ENCODE results near the gene ZNF789.
"Not testable (repeated sequence)": the region's sequence is repeated elsewhere in the genome, so short reads cannot be mapped to it uniquely, and the experiment has no call there.

ZNF789 gene

DNA sequence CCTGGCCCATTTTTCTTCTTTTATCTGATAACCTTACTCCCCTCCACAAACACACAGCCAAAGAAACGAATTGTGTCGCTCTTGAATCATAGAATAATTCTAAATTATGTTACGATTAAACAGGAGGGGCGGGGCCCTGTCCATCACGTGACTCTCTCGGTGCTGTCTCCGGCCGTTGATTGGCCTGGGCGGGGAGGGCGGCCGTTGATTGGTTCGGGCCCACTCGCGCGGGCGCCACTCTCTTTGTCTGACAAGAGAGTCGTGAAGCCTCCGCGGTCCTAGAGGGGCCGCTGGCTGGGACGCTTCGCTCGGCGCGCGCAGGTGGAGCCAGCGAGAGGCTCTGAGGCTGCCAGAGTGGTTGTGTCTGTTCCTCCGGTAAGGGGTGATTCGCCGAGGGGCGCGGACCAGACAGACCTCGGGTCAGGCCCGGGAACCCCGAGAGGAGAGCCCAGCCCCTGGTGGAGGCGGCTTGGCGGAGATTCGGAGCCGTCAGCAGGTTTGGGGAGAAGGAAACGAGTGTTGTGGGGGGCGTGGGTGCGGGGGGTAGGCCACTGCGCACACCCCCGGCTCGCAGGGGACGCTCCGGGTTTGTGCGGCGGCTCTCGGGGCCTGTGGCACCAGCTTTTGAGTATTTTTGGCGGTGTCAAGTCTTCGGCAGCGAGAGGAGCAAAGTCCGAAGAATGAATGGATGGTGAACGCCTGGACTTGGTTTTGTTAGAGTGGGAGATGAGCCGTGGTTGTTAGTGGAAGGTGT lies at the start of gene ZNF789:
Gene ZNF789, plus strand, starts transcription at position 330 of the 754 bp plus-strand sequence. CDS start 3,567 bp downstream, outside the sequence.
- peak; percentile 99 for DNase-seq

DNA sequence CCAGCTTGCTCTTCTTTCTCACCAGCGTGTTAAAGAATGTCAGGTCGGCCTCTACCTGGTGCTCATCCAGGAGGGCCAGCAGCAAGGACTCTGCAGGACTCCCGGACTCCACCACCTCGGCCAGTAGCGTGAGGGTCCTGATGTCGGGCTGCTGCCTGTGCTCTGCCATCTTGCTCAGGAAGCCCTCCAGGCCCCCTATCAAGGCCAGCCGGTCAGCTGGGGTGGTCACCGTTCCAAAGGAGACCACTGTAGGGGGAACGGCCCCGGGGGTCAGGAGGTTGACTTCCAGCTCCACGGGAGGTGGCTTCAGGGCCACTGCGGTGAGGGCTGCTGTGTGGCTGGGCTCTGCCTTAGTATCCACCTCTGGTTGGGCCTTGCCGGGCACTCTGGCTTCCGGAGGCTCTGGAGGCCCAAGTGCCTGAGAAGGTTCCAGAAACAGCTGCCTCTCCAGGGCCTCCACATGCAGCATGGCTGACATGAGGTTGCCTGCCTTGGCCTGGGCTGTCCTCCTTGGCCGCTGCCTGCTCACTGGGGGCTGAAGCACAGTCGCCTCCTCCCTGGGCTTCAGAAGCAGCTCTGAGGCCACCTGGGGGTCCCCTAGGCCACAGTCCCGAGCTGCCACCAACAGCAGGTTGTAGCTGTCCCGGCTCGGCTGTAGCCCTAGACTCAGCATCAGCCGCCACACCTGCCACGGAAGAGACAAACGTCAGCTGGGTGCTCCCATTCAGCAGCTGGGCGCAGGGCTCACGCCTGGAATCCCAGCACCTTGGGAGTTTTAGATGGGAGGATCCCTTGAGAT lies 47.6 kb upstream of the ZNF789 start:
- no peak for DNase-seq

GRCh38 chr7:99428972-99429566 lies 43.6 kb upstream of the ZNF789 start:
- no peak for DNase-seq

DNA sequence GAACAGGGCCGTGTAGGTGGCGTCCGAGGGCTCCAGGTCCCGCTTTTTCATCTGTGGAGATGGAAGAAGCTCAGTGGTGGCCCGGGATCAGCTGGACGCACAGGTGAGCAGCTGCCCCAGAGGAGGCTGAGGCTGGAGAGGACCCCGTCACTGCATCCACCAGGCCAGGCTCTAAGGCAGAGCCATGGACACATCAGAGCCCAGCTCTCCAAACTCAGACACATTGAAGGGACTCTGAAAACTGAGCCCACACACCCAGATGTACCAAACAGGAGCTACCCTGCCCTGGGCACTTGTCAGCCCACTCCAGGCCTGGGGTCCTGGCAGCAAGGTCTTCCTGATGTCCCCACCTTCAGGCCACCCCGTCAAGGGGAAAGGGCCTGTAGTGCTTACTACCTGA lies 42.9 kb upstream of the ZNF789 start:
- DNase-seq, result no peak

DNA sequence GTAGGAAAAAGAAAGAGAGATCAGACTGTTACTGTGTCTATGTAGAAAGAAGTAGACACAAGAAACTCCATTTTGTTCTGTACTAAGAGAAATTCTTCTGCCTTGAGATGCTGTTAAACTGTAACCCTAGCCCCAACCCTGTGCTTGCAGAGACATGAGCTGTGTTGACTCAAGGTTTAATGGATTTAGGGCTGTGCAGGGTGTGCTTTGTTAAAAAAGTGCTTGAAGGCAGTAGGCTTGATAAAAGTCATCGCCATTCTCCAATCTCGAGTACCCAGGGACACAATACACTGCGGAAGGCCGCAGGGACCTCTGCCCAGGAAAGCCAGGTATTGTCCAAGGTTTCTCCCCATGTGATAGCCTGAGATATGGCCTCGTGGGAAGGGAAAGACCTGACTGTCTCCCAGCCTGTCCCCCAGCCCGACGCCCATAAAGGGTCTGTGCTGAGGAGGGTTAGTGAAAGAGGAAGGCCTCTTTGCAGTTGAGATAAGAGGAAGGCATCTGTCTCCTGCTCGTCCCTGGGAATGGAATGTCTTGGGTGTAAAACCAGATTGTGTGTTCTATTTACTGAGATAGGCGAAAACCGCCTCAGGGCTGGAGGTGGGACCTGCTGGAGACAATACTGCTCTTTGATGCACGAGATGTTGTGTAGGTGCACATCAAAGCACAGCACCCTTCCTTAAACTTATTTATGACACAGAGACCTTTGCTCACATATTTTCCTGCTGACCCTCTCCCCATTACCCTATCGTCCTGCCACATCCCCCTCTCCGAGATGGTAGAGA lies 40.7 kb upstream of the ZNF789 start:
- DNase-seq, result not testable (repeated sequence)

GRCh38 chr7:99433158-99433557 lies 39.5 kb upstream of the ZNF789 start:
- no peak for DNase-seq

GRCh38 chr7:99437946-99438572 lies 34.6 kb upstream of the ZNF789 start:
- DNase-seq, result peak; percentile 27

GRCh38 chr7:99438573-99439480 lies 33.9 kb upstream of the ZNF789 start, which contains the start of the genes CPSF4 and PTCD1:
Gene CPSF4 (plus strand): TSS chr7:99438943. CDS start chr7:99439083, 140 bp downstream.
Gene PTCD1 (minus strand): TSS chr7:99438798. CDS start chr7:99435242, 3,556 bp downstream.
- DNase-seq, result peak; percentile 98

DNA sequence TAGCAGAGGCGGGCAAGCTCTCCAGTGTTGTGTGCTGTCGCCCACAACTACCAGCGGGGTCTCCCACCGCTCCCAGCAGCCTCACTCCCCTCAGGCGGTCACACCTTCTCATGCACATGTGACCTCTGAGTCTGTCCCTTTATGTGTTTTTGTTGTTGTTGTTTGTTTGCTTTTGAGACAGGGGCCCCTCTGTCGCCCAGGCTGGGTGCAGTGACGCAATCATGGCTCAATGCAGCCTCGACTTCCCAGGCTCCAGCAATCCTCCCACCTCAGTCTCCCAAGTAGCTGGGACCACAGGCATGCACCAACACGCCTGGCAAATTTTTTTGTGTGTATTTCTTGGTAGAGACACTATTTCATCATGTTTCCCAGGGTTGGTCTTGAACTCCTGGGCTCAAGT lies 32.5 kb upstream of the ZNF789 start:
- no peak for DNase-seq

DNA sequence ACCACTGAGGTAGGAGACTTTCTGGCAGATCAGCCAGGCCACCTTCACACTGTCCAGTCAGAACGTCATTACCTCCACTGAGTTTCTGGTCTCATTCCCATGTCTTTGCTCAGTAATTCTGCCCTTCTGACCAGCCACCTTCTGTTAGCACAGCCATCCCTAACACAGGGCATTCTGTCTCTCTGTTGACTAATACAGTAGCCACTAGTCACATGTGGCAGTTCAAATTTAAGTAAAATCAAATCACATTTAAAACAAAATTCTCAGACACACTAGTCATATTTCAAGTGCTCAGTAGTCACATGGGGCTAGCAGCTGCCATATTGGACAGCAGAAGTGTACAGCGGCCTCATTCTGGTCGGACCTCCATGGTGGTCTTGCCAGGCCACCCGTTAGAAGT lies 26.6 kb upstream of the ZNF789 start:
- DNase-seq, result no peak

- peak; percentile 42 for DNase-seq
Observed at GRCh38 chr7:99447943-99448342, 24.7 kb upstream of the ZNF789 start.

DNA sequence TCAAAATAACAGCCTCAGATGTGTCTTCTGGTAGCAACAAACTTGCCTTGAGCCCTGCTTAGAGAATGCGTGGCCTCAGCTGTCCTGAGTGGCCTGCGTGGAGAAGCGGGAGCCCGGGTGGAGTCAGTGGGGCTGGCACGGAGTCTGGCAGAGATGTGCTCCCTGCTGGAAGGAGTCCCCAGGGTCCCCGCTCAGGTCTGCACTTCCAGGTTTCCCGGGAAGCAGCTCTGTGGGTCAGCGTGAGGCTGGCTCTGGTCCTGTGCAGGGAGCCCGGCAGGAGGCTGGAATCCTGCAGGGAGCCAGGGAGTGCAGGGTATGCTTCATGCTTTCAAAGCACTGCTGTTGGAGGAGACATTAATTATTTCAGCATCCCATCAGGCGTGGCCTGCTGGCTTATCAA lies 23.8 kb upstream of the ZNF789 start:
- DNase-seq, result no peak

DNA sequence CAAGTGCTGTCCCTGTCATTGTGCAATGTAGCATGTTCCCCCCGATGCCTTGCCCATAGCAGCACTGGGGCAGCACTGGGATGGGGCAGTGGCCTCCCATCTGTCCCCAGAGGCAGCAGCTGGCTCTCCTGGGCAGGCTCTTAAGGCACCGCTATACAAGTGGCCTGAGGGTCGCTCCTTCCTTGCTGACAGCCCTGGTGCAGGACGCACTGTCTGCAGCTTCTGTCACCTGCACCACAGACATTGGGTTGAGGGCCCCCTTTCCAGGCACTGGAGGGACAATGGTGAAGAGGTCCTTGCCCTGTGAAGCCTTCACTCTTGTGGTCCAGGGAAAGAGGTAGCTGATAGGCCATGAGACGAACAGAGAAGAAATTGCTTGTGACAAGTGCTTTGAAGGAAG lies 23.4 kb upstream of the ZNF789 start:
- DNase-seq, result no peak

DNA sequence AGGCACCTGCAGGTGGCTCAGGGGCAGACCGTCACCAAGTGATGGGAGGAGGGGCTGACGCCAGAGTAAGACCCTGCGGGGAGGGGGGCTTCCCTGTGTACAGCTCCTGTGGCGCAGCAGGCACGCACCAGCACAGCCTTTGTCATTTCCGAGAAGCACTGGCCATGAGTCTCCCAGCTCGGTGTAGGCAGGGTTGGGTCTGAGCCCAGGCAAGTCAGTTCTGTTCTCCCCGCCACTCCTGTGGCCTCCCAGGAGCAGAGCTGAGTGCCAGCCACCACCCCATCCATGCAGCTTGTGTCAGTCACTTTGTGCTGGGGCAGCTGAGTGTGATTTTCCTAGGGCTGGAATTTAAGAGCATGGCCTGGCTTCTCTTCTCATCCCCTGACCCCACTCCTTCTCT lies 20.8 kb upstream of the ZNF789 start:
- no peak for DNase-seq

GRCh38 chr7:99452541-99452940 lies 20.1 kb upstream of the ZNF789 start:
- DNase-seq, result no peak

- DNase-seq, result no peak
Observed at GRCh38 chr7:99453105-99453504, 19.6 kb upstream of the ZNF789 start.

GRCh38 chr7:99455874-99456273 lies 16.8 kb upstream of the ZNF789 start:
- DNase-seq, result no peak

DNA sequence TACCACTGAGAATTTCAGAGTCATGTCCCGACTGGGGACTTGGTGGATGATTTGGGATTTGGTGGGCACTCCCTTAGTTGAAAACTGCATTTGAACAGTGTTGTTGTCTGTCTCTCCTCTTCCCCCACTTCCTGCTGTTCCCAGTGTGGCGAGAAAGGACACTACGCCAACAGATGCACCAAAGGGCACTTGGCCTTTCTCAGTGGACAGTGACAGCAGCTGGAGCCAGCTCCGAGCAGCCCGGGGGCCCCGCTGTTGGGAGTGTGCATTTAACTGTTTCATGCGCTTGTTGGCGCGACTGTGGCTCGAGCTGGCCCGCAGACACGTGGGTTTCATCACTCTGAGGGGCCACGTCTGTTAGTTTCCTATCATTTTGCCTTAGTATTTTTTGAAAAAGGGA lies 16.4 kb upstream of the ZNF789 start:
- no peak for DNase-seq

- DNase-seq, result no peak
Observed at GRCh38 chr7:99457050-99457649, 15.5 kb upstream of the ZNF789 start.

DNA sequence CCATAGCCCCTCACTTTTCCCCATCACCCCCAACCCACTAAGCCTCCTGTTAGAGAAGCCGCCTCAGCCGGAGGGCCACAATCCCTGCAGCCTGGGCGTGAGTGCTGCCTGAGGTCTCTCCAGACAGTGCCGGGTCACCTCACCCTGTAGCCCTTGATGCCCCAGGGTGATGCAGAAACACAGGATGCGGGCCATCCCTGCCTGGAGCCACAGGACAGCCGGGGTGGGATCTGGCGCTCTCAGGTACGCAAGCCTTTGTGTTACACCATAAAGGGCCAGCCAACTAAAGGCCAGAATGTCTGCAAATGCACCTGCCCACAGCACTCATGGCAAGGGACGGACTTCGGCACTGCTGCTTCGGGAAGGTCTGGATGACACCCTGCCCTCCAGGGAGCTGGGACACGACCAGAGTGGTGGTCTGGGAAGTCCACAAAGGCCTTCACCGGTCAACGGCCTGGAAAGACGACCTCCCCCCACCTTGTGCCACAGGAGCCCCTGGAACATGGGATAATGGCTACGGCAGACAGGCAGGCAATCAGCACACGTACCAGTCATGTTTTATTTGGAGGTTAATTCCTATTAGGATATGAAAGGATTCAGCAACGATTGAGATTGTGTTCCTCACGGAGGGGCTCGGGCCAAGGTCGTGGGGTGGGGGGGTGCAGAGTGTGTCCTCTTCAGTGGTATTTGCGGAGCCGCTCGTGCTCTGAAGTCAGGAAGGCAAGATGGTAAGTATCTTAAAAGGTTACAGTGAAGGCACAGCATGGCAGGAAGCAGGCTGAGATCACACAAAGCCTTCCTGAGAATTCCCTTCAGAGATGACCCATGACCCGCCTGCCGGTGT lies 14.8 kb upstream of the ZNF789 start:
- no peak for DNase-seq

Data from hematopoietic multipotent progenitor cell treated with erythropoietin and hydrocortisone succinate and interleukin-3 and kit ligand, for 4 days (in vitro differentiated cells).